ENCODE results near the gene SLC5A5.
A peak's percentile ranks its signal among the peaks of the same experiment; 100 is the strongest.

DNA sequence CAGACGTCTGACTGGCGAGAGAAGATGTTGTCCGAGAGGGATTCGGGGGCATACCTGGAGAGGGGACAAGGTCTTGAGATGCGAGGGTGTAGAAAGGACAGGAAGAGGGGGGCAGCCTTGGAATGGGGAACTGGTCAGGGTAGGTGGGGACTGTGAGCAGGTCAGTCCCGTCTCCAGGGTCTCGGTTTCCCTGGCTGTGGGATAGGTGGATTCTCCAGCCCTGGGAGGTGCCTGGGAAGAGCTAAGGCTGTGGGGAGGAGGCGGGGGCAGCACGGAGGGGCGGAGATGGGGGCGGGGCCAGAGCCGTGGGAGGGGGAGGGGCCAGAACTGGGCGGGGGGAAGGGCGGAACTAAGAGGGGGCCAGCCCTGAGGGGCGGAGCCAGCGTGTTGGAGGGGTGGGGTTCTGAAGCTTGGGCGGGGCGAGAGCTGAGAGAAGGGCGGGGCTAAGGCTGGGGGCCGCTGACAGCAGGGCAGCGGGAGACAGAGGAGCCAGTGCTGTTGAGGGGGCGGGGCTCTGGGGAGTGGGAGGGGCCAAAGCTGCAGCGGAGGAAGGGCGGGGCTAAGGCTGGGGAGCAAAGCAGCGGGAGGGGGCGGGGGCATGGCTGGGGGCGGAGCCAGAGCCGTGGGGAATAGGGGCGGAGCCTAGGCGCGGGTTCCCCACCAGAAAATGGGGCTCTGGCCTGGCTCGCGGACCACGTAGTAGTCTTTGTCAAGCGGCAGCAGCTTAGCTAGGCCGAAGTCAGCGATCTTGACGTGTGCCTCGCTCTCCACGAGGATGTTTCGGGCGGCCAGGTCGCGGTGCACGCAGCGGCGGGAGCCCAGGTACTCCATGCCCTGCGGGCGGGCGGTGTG lies 41.0 kb upstream of the SLC5A5 start:
- TF ChIP-seq RAD21 (IDR thresholded peaks at IDR 0.05; ENCODE audit: low read depth): no peak
- no peak for TF ChIP-seq YY1 (IDR thresholded peaks at IDR 0.05; ENCODE audit: low read depth)
- TF ChIP-seq TAF1 (IDR thresholded peaks at IDR 0.05; ENCODE audit: low read depth): no peak
- TF ChIP-seq, protein P1, sequence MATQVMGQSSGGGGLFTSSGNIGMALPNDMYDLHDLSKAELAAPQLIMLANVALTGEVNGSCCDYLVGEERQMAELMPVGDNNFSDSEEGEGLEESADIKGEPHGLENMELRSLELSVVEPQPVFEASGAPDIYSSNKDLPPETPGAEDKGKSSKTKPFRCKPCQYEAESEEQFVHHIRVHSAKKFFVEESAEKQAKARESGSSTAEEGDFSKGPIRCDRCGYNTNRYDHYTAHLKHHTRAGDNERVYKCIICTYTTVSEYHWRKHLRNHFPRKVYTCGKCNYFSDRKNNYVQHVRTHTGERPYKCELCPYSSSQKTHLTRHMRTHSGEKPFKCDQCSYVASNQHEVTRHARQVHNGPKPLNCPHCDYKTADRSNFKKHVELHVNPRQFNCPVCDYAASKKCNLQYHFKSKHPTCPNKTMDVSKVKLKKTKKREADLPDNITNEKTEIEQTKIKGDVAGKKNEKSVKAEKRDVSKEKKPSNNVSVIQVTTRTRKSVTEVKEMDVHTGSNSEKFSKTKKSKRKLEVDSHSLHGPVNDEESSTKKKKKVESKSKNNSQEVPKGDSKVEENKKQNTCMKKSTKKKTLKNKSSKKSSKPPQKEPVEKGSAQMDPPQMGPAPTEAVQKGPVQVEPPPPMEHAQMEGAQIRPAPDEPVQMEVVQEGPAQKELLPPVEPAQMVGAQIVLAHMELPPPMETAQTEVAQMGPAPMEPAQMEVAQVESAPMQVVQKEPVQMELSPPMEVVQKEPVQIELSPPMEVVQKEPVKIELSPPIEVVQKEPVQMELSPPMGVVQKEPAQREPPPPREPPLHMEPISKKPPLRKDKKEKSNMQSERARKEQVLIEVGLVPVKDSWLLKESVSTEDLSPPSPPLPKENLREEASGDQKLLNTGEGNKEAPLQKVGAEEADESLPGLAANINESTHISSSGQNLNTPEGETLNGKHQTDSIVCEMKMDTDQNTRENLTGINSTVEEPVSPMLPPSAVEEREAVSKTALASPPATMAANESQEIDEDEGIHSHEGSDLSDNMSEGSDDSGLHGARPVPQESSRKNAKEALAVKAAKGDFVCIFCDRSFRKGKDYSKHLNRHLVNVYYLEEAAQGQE (IDR thresholded peaks at IDR 0.05; ENCODE audit: low read depth): no peak
- TF ChIP-seq EP300 (IDR thresholded peaks at IDR 0.05; ENCODE audit: borderline replicate concordance): no peak
- TF ChIP-seq, protein P2, sequence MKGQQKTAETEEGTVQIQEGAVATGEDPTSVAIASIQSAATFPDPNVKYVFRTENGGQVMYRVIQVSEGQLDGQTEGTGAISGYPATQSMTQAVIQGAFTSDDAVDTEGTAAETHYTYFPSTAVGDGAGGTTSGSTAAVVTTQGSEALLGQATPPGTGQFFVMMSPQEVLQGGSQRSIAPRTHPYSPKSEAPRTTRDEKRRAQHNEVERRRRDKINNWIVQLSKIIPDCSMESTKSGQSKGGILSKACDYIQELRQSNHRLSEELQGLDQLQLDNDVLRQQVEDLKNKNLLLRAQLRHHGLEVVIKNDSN (IDR thresholded peaks at IDR 0.05): no peak
- no peak for TF ChIP-seq FOXM1 (IDR thresholded peaks at IDR 0.05; ENCODE audit: borderline replicate concordance, low read depth)
- TF ChIP-seq EGR1 (IDR thresholded peaks at IDR 0.05): no peak
- TF ChIP-seq, protein P3, sequence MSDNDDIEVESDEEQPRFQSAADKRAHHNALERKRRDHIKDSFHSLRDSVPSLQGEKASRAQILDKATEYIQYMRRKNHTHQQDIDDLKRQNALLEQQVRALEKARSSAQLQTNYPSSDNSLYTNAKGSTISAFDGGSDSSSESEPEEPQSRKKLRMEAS (IDR thresholded peaks at IDR 0.05): peak; percentile 48; the same call in 1 of the 2 replicates

All from Ishikawa (cell line).